HCT116 (cell line): ENCODE measurements around the gene MAP2K1. TPM values are rescaled to one million over a fixed set of nuclear protein-coding genes. Genes with fewer than 3 reads are reported as not detected.

Source experiments
- ATAC-seq: fragments of 200-7000 bp; cut with Tn5 transposase; 2 replicates; pipeline ENCODE4 v1.9.1; 2020; ENCODE audit warnings: mild to moderate bottlenecking, moderate library complexity
- BruUV-seq: library from RNA; stranded (reverse); fragments of 400-500 nt; replicated peaks from 2 replicates; lab custom pipeline; 2021; lab: Mats Ljungman, UMichigan
- CTCF ChIA-PET: fragments of 300-600 bp; sonication (Branson Sonifier 250); formaldehyde crosslinking; loops from one replicate; lab custom pipeline; 2021; ENCODE audit warnings: antibody characterized with exemption; lab: Charles Lee
- POLR2A ChIA-PET: fragments of 300-600, 350-600 bp; sonication (Branson Sonifier 250); formaldehyde crosslinking; loops from one replicate; lab custom pipeline; 2021; ENCODE audit warnings: antibody characterized with exemption; lab: Charles Lee
- RAD21 ChIA-PET, 2 experiments: fragments of 300-600 bp; sonication (Branson Sonifier 250); formaldehyde crosslinking; loops; one replicate each; lab custom pipeline; 2023; ENCODE audit warnings: low total read pairs in 2 of 2; ENCODE audit not compliant: uncharacterized antibody in 2 of 2, unreplicated experiment in 2 of 2, low non-redundant PET in 1 of 2; lab: Charles Lee
- DNase-seq: peaks from one replicate; pipeline ENCODE4 v3.0.0-alpha.2; 2010; ENCODE audit warnings: low read depth, low spot score
- H2AFZ ChIP-seq: fragments of 200-600 bp; shearing (Covaris generic), sonication (generic); 2 replicates; pipeline ENCODE4 v1.6.1; 2017; ENCODE audit warnings: low read depth, mixed run types, mixed read lengths, antibody characterized with exemption, low read length; ENCODE audit not compliant: poor library complexity, severe bottlenecking
- H3K27ac ChIP-seq: 2 replicates; pipeline ENCODE4 v1.5.1; 2012; ENCODE audit warnings: low read depth, low read length
- H3K27me3 ChIP-seq: fragments of 200-600 bp; sonication (generic); 2 replicates; pipeline ENCODE4 v1.6.1; 2016; ENCODE audit warnings: mixed run types, low read length, mixed read lengths; ENCODE audit not compliant: insufficient read depth
- H3K36me3 ChIP-seq, 2 experiments: fragments of 200-500 bp in 1 of 2; fragments of 200-600 bp in 1 of 2; sonication (Bioruptor generic) in 1 of 2; sonication (generic) in 1 of 2; 2 replicates each; pipeline versions ENCODE4 v1.5.1 to v1.6.1; 2014 to 2016; ENCODE audit warnings: low read length in 2 of 2, inconsistent platforms in 1 of 2, mixed read lengths in 1 of 2, mixed run types in 1 of 2; ENCODE audit not compliant: insufficient read depth in 2 of 2, control insufficient read depth in 1 of 2
- H3K4me1 ChIP-seq, 2 experiments: fragments of 200-600 bp in 1 of 2; sonication (generic) in 1 of 2; 2 replicates each; pipeline versions ENCODE4 v1.5.1 to v1.6.1; 2012 to 2017; ENCODE audit warnings: low read length in 2 of 2, inconsistent platforms in 1 of 2, mild to moderate bottlenecking in 1 of 2, mixed read lengths in 1 of 2, mixed run types in 1 of 2, moderate library complexity in 1 of 2; ENCODE audit not compliant: insufficient read depth in 2 of 2, control insufficient read depth in 1 of 2
- H3K4me2 ChIP-seq: fragments of 200-600 bp; sonication (generic); 2 replicates; pipeline ENCODE4 v1.6.1; 2017; ENCODE audit warnings: mixed run types, low read length, mixed read lengths
- H3K4me3 ChIP-seq, 2 experiments: fragments of 200-600 bp in 1 of 2; sonication (generic) in 1 of 2; replicated peaks in 1 of 2; 2 replicates each; pipeline ENCODE4 v1.5.1; 2011 to 2016; ENCODE audit warnings: low read length in 2 of 2, control low read depth in 1 of 2, low read depth in 1 of 2, mild to moderate bottlenecking in 1 of 2, mixed read lengths in 1 of 2, mixed run types in 1 of 2
- H3K79me2 ChIP-seq: fragments of 200-600 bp; sonication (generic); 2 replicates; pipeline ENCODE4 v1.6.1; 2017; ENCODE audit warnings: mild to moderate bottlenecking, mixed run types, low read length, moderate library complexity, mixed read lengths; ENCODE audit not compliant: insufficient read depth
- H3K9ac ChIP-seq: fragments of 200-600 bp; sonication (generic); 2 replicates; pipeline ENCODE4 v1.6.1; 2016; ENCODE audit warnings: low read length, mixed read lengths
- H3K9me2 ChIP-seq: fragments of 200-600 bp; sonication (generic), shearing (Covaris generic); 2 replicates; pipeline ENCODE4 v1.6.1; 2017; ENCODE audit warnings: mixed run types, mild to moderate bottlenecking, moderate library complexity; ENCODE audit not compliant: insufficient read depth
- H3K9me3 ChIP-seq, 2 experiments: fragments of 200-500 bp in 1 of 2; fragments of 200-600 bp in 1 of 2; sonication (Bioruptor generic) in 1 of 2; sonication (generic) in 1 of 2; 2 replicates each; pipeline ENCODE4 v1.6.1; 2014 to 2017; ENCODE audit warnings: low read length in 2 of 2, mixed read lengths in 2 of 2, inconsistent platforms in 1 of 2, low read depth in 1 of 2, mild to moderate bottlenecking in 1 of 2, mixed run types in 1 of 2, moderate library complexity in 1 of 2; ENCODE audit not compliant: control insufficient read depth in 1 of 2, insufficient read depth in 1 of 2
- H4K20me1 ChIP-seq: fragments of 200-600 bp; sonication (generic), shearing (Covaris generic); 2 replicates; pipeline ENCODE4 v1.6.1; 2017; ENCODE audit warnings: mixed run types, mild to moderate bottlenecking, moderate library complexity; ENCODE audit not compliant: insufficient read depth
- CBX3 ChIP-seq: IDR thresholded peaks from 2 replicates; pipeline ENCODE4 v1.6.1; 2012; ENCODE audit warnings: low read depth
- CEBPB ChIP-seq: IDR thresholded peaks from 2 replicates; pipeline ENCODE4 v1.6.1; 2012; ENCODE audit warnings: low read depth
- CTCF ChIP-seq, 3 experiments: fragments of 200-600 bp in 1 of 3; sonication (generic) in 1 of 3; IDR thresholded peaks in 2 of 3; conservative IDR thresholded peaks in 1 of 3; 2 replicates each; pipeline ENCODE4 v1.5.1; 2012 to 2017; ENCODE audit warnings: low read depth in 2 of 3, low read length in 2 of 3, antibody characterized with exemption in 1 of 3, borderline replicate concordance in 1 of 3, control low read depth in 1 of 3, mild to moderate bottlenecking in 1 of 3, mixed read lengths in 1 of 3, mixed run types in 1 of 3, moderate library complexity in 1 of 3; ENCODE audit not compliant: insufficient read depth in 1 of 3
- ELF1 ChIP-seq: IDR thresholded peaks from 2 replicates; pipeline ENCODE4 v1.6.1; 2012; ENCODE audit warnings: low read depth, borderline replicate concordance
- EZH2phosphoT487 ChIP-seq: fragments of 200-600 bp; IDR thresholded peaks from 2 replicates; pipeline ENCODE4 v1.6.1; 2018; ENCODE audit warnings: antibody characterized with exemption, borderline replicate concordance
- FOSL1 ChIP-seq: IDR thresholded peaks from 2 replicates; pipeline ENCODE4 v1.6.1; 2012; ENCODE audit warnings: low read depth
- JUND ChIP-seq: IDR thresholded peaks from 2 replicates; pipeline ENCODE4 v1.6.1; 2012
- MAX ChIP-seq: IDR thresholded peaks from 2 replicates; pipeline ENCODE4 v1.6.1; 2012
- POLR2A ChIP-seq: IDR thresholded peaks from 2 replicates; pipeline ENCODE4 v1.7.0; 2011; ENCODE audit warnings: borderline replicate concordance; ENCODE audit not compliant: insufficient read depth, insufficient read length; ENCODE audit errors: extremely low read depth
- REST ChIP-seq: IDR thresholded peaks from 2 replicates; pipeline ENCODE4 v1.6.1; 2012; ENCODE audit warnings: low read depth
- SIN3A ChIP-seq: IDR thresholded peaks from 2 replicates; pipeline ENCODE4 v1.6.1; 2012; ENCODE audit warnings: low read depth
- SRF ChIP-seq: IDR thresholded peaks from 2 replicates; pipeline ENCODE4 v1.6.1; 2012; ENCODE audit warnings: low read depth
- YY1 ChIP-seq: IDR thresholded peaks from 2 replicates; pipeline ENCODE4 v1.6.1; 2011; ENCODE audit warnings: low read length, low read depth, moderate library complexity, mild to moderate bottlenecking; ENCODE audit not compliant: insufficient replicate concordance; ENCODE audit errors: extremely low read depth
- ZFX ChIP-seq: fragments of 450-650 bp; IDR thresholded peaks from 2 replicates; pipeline ENCODE4 v1.6.1; 2017
- intact Hi-C: fragments of 100-400 bp; cut with micrococcal nuclease; formaldehyde crosslinking; loops from 2 replicates; pipeline ENCODE4 v1.10.0; 2022
- total RNA-seq: library from RNA; stranded (reverse); gene quantifications from one replicate; pipeline ENCODE4 v1.2.1, GENCODE V29; 2021; ENCODE audit not compliant: unreplicated experiment

MAP2K1 gene
- total RNA-seq, 1 experiment from 2014 or later, result 52.3 TPM

GRCh38 chr15:66505818-66506217 is 119.1 kb downstream of the MAP2K1 start:
- BruUV-seq, result no TSS peak
- CTCF ChIA-PET, result no interaction called here

More at GRCh38 chr15:66505818-66506217, 119.1 kb downstream of the MAP2K1 start:
- no peak for ATAC-seq
- peaks cover 4 to 27% of the 10 kb centered on the region in 2 experiments; a peak in 3 of 4 replicates for H3K4me1 ChIP-seq
- peak overlapping the region; percentile 90 to 98 for H3K4me3 ChIP-seq
- H3K9ac ChIP-seq, result peak overlapping the region; percentile 99
- peak overlapping the region; percentile 86 for H3K27ac ChIP-seq
- intact Hi-C loops, result no loop called here
- no peaks in the 10 kb centered on the region for H3K9me3 ChIP-seq
- H3K9me2 ChIP-seq, result no peaks in the 10 kb centered on the region
- no peak for DNase-seq
- H3K36me3 ChIP-seq, result peaks cover 35 to 37% of the 10 kb centered on the region in 2 experiments
- H4K20me1 ChIP-seq, result peaks cover 23% of the 10 kb centered on the region; the same call in 1 of the 2 replicates
- POLR2A ChIA-PET, result interaction anchor here (1.0 kb wide), 1 partner anchor 9 kb away, joined by 3 read pairs; no protein-coding TSS in a partner anchor
- peak overlapping the region; percentile 93 for H2AFZ ChIP-seq
- H3K4me2 ChIP-seq, result peak overlapping the region; percentile 86
- no peak for TF ChIP-seq CBX3
- TF ChIP-seq YY1, result no peak
- TF ChIP-seq EZH2phosphoT487, result no peak
- no peak for TF ChIP-seq POLR2A
- TF ChIP-seq CTCF (IDR thresholded peaks at IDR 0.05 in 2 of 3, conservative IDR thresholded peaks at IDR 0.05 in 1 of 3; ENCODE audit: borderline replicate concordance in 1 of 3, insufficient read depth in 1 of 3, low read depth in 2 of 3, low read length in 2 of 3), result no peak
- TF ChIP-seq FOSL1, result no peak
- TF ChIP-seq SIN3A, result no peak
- TF ChIP-seq ELF1, result no peak
- TF ChIP-seq SRF, result no peak
- TF ChIP-seq ZFX, result no peak
- no peak for TF ChIP-seq CEBPB
- no peak for TF ChIP-seq REST
- TF ChIP-seq MAX, result no peak
- no peak for TF ChIP-seq JUND
- TF ChIP-seq, all 23 proteins: peak for 0
- Histone ChIP-seq H3K27me3 (no peaks in the 10 kb centered on the region), H3K79me2 (peaks cover 78% of the 10 kb centered on the region)
- RAD21 ChIA-PET, result no interaction called here
